GM18526 (cell line): ENCODE measurements around the gene ITGAD.

Experiments
- POLR2A ChIP-seq: IDR thresholded peaks from 3 replicates; pipeline ENCODE4 v1.6.1; 2011; ENCODE audit not compliant: insufficient read length; ENCODE audit errors: extremely low read depth

The ITGAD gene

DNA sequence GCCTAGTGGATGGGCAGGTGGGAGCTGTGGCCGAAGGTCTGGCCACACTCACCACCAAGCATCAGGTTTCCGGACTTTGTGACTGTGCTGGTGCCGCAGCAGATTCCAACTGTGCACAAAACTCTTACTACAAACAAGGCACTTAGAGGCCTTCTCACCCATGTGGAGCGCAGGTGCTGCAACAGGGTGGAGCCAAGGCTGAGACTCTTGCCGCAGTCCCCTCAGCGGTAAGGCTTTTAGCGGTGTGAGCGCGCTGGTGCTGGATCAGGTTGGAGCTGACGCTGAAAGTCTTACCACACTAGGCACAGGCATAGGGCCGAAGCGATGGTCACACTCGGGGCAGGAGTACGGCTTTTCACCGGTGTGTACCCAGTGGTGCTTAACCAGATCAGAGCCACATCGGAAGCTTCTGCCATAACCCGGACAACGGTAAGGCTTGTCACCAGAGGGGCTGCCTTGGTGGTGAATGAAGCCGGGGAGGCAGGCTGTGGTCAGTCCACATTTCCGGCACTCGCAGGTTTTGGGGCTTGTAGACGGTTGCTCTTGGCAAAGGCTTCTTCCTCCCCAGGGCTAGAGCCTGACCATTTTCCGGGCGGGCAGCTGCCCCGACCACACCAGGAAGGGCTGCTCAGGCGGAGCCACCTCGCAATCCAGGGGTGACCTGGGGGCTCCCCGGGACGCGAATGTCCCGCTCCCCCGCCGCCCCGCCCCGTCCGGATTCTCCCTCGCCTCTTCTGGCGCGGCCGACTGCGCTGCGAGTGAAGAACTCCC, 65.1 kb downstream of the ITGAD start:
- peak; percentile 23 for TF ChIP-seq POLR2A

DNA sequence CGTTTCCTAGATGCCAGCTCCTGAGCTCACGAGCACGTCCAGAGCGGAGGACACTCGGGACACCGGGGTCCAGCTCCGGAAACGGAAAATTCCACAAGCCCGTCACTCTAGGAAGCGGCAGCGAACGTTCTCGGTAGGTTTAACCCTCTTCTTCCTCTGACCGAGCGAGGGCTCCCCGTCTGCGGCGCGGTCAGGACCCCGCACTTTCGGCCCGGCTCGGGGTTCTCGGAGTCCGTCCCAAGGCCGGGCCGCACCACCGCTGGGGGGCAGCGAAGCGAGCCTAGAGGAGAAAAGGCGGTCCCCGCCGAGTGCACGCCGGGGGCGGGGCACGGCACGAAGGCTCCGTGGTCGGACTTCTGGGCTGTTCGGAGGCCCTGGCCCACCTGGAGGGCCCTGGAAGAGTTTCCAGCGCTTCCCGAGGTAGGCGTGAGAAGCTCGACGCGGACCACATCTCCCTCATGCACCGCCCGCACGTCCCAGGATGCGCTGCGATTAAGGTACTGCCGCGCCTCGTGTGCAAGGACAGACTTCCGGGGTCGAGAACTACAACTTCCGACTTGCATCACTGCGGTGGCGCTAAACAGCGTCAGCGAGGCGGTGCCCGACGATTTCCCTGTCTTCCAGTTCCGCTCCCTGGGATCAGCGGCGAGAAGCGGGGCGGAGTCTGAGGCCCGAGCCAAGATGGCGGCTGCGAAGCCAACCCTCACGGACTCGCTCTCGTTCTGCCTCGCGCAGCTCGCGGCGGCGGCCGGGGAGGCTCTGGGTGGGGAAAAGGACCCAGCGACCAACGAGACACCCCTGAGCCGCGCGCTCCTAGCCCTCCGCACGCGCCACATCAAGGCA, 65.9 kb downstream of the ITGAD start, which contains the start of gene ARMC5:
Gene ARMC5 (plus strand): TSS at position 658 of the 843 bp plus-strand sequence. CDS start 24 bp downstream, at position 682.
- peak; percentile 86 for TF ChIP-seq POLR2A

DNA sequence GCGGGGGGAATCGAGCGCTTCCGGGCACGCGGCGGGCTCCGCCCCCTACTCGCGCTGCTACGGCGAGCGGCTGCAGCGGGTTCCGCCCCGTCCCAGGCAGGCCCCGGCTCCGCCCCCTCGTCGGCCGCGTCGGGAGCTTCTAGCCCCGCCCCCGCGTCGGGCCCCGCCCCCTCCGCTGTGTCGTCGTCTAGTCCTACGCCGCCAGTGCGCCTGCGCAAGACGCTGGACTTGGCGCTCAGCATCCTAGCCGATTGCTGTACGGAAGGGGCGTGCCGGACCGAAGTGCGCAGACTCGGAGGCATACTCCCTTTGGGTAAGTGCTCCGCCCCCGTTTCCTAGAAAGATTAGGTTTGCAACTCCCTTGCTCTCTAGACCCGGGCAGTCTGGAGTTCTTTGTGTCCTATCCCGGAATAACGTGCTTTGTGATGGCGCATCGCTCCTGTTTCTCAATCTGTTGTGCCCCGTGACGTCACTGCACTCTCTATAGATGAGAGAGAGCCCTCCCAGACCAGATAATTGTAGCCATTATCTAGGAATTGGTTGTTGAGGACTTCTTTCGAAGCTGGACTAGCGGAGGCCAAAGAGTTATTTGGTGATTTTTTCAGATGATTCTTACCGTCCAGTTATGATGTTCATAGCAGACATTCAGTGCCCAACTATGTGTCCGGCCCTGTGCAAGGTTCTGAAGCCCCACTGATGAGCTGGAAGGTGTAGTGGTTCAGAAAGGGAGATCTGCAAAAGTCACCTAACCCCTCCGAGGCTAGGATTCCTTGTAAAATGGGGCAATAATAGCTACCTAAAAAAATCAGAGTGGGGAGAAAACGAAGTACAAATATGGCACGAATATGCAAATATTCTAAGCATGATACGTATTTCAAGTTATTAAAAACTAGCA, 66.8 kb downstream of the ITGAD start:
- TF ChIP-seq POLR2A, result no peak

DNA sequence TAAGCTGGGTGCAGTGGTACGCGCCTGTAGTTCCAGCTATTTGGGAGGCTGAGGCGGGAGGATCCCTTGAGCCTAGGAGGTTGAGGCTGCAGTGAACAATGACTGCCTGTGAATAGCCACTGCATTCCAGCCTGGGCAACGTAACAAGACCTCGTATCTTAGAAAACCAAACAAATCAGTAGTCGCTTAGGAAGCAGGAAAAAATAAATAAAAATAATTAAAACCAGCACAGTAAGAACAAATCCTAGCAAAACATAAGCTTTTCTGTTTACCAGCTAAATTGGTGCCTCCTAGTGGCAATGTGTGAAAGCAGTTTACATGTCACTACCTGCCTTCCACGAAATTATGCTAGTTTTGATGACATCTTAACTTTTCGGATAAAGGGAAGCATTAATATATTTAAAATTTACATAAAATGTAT, 67.5 kb downstream of the ITGAD start:
- TF ChIP-seq POLR2A, result no peak

DNA sequence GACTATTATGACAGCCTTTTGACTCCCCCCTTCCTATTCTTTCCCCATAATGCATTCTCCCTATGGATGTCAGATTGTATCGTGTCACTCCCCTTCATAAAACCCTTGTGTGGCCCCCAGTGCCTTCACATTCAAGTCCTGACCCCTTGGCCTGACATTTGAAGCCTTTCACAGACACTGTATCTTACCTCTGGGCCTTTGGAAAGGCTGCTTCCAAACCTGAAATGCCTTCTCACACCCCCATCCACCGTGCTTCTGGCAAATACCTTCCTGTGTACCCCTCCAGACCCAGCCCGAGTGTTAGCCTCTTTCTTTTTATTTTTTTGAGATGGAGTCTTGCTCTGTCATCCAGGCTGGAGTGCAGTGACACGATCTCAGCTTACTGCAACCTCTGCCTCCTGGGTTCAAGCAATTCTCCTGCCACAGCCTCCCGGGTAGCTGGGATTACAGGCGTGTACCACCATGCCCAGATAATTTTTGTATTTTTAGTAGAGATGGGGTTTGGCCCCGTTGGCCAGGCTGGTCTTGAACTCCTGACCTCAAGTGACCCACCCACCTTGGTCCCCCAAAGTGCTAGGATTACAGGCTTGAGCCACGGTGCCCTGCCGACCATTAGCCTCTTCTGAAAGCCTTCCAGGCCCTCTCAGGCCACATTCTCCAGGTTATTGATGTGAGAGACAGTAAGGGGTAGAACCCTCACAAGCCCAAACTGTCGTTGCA, 68.2 kb downstream of the ITGAD start:
- no peak for TF ChIP-seq POLR2A

DNA sequence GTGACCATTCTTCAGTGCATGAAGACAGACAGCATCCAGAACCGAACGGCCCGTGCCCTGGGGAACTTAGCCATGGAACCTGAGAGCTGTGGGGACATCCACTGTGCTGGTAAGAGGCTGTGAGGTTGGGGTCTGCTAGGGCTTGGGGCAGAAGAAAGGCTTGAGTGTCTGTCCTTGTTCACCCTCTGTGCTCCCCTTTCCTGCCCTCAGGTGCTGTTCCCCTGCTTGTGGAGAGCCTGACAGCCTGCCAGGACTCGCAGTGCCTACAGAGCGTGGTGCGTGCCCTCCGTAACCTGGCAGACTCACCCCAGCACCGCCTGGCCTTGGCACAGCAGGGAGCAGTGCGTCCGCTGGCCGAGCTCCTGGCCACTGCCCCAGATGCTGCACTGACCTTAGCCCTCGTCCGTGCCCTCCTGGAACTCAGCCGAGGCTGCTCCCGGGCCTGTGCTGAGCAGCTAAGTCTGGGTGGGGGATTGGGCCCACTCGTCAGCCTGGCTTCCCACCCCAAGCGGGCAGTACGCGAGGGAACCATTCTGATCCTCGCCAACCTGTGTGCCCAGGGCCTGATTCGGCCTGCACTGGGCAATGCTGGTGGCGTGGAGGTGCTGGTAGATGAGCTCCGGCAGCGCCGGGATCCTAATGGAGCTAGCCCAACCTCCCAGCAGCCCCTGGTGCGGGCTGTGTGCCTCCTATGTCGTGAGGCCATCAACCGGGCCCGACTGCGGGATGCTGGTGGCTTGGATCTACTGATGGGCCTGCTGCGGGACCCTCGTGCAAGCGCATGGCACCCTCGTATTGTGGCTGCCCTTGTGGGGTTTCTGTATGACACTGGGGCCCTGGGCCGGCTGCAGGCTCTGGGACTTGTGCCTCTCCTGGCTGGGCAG, 69.0 kb downstream of the ITGAD start:
- no peak for TF ChIP-seq POLR2A

DNA sequence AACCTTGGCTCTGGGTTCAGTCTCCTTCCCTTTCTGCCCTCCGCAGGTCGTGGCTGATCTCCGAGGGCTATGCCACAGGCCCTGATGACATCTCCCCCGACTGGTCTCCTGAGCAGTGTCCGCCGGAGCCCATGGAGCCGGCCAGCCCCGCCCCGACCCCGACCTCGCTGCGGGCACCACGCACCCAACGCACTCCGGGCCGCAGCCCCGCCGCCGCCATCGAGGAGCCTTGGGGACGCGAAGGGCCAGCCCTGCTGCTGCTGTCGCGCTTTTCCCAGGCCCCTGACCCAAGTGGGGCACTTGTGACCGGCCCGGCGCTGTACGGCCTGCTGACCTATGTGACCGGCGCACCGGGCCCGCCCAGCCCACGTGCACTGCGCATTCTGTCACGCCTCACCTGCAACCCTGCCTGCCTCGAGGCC, 71.2 kb downstream of the ITGAD start:
- no peak for TF ChIP-seq POLR2A

DNA sequence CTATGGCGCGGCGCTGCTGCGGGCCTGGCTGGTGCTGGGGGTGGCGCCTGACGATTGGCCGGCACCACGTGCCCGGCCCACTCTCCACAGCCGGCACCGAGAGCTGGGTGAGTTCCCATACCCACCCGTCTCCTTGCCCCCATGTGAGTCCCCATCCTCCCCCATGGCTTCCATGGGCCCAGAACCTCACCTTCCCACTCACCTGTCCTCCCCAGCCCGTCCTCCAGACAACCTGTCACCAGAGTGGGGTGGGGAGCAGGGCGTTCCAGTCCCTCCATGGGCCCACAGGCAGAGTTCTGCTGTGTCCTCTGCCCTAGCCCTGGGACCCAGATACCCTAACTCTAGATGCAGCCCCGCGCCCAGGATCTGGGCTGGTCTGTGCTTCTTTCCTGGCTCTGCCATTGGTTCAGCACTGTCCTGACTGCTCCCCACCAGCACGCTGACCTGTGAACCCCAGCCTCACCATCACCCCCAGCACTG, 71.7 kb downstream of the ITGAD start:
- no peak for TF ChIP-seq POLR2A

DNA sequence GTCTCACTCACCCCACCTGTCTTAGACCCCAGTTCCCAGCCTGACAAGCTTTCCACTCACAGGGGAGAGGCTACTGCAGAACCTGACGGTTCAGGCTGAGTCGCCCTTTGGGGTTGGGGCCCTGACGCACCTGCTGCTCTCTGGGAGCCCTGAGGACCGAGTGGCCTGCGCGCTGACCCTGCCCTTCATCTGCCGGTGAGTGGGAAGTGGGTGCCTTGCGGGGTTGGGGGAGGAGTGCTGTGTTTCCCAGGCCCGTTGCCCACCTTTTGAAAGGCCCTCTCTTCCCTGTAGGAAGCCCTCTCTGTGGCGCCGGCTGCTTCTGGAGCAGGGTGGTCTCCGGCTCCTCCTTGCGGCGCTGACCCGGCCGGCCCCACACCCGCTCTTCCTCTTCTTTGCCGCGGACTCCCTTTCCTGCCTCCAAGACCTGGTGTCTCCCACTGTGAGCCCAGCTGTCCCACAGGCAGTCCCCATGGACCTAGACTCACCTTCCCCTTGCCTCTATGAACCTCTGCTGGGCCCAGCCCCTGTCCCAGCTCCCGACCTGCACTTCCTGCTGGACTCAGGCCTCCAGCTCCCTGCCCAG, 72.7 kb downstream of the ITGAD start:
- no peak for TF ChIP-seq POLR2A

DNA sequence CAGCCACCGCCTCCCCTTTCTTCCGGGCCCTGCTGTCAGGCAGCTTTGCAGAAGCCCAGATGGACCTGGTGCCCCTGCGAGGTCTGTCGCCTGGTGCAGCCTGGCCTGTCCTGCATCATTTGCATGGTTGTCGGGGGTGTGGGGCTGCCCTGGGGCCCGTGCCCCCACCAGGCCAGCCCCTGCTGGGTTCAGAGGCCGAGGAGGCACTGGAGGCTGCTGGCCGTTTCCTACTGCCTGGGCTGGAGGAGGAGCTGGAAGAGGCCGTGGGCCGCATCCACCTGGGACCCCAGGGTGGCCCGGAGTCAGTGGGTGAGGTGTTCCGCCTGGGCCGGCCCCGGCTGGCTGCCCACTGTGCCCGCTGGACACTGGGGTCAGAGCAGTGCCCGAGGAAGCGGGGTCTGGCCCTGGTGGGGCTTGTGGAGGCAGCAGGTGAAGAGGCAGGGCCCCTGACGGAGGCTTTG, 73.3 kb downstream of the ITGAD start:
- no peak for TF ChIP-seq POLR2A

DNA sequence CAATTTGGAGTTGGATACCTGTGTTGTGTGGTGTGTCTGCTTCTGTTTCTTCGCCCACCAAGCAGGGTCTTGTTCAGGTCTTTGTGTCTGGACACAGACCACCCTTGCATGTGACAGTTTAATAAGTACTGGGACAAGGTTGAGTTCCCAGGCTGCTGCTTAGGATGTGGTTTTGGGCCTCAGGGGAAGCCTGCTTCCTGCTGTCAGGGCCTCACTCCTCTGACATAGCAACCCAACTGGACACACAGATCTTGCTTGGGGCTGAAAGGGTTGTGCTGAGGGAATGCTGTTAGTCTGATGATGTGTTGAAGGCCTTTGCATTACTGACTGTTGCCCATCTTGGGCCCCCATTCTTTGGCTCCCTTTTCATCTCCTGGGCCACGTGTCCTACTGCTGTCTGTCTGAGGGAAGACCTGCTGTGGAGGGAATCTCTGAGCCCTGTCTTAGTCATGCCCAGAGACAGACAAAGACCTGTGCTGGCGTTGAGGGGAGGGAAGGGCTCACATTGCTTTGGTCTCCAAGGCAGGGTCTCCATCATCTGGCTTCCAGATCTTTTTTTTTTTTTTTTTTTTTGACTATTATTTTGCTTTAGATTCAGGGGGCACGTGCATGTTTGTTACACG, 74.1 kb downstream of the ITGAD start:
- no peak for TF ChIP-seq POLR2A

DNA sequence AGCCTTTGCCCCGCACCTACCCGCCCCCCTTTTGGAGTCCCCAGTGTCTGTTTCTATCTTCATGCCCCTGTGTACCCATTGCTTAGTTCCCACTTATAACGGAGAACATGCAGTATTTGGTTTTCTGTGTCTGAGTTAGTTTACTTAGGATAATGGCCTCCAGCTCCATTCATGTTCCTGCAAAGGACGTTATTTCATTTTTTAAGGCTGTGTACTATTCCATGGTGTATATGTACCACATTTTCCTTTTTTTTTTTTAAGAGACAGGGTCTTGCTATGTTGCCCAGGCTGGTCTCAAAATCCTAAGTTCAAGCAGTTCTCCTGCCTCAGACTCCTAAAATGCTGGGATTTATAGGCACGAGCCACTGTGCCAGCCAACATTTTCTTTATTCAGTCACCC, 74.7 kb downstream of the ITGAD start:
- no peak for TF ChIP-seq POLR2A
